Keratinocyte (primary cell): ENCODE data around the gene DOP1B. TPM values are rescaled to one million over a fixed set of nuclear protein-coding genes. Genes with fewer than 3 reads are reported as not detected.

Source experiments
- DNase-seq: peaks from one replicate; pipeline ENCODE4 v3.0.0-alpha.2; 2011; ENCODE audit warnings: low read depth, missing footprints, low spot score
- FAIRE-seq: peaks from 2 replicates; lab custom pipeline; 2011; peaks lifted over from hg19 to GRCh38; lab: Jason Lieb, UNC
- H2AFZ ChIP-seq: 2 replicates; pipeline ENCODE4 v1.6.0; 2012; ENCODE audit warnings: low read length, control low read depth, inconsistent platforms; ENCODE audit not compliant: control insufficient read depth
- H3K27ac ChIP-seq: 2 replicates; pipeline ENCODE4 v1.5.1; 2011; ENCODE audit warnings: low read length; ENCODE audit not compliant: control insufficient read depth, insufficient read depth
- H3K27me3 ChIP-seq: 3 replicates; pipeline ENCODE4 v1.6.0; 2011; ENCODE audit warnings: low read length; ENCODE audit not compliant: control insufficient read depth, insufficient read depth; ENCODE audit errors: extremely low read depth
- H3K36me3 ChIP-seq, 2 experiments: 2 replicates in 1 of 2; 3 replicates in 1 of 2; pipeline ENCODE4 v1.5.1; 2011; ENCODE audit warnings: low read length in 2 of 2, mild to moderate bottlenecking in 1 of 2; ENCODE audit not compliant: control insufficient read depth in 2 of 2, insufficient read depth in 2 of 2; ENCODE audit errors: extremely low read depth in 1 of 2
- H3K4me1 ChIP-seq: 3 replicates; pipeline ENCODE4 v1.5.1; 2011; ENCODE audit warnings: low read length; ENCODE audit not compliant: control insufficient read depth, insufficient read depth; ENCODE audit errors: extremely low read depth
- H3K4me2 ChIP-seq: 3 replicates; pipeline ENCODE4 v1.6.0; 2011; ENCODE audit warnings: low read depth, low read length; ENCODE audit not compliant: control insufficient read depth, insufficient read depth; ENCODE audit errors: extremely low read depth
- H3K4me3 ChIP-seq, 3 experiments: fragments of 200-600 bp in 1 of 3; sonication (generic) in 1 of 3; 2 replicates in 2 of 3; 3 replicates in 1 of 3; pipeline ENCODE4 v1.5.1; 2011 to 2016; ENCODE audit warnings: low read length in 3 of 3, mild to moderate bottlenecking in 3 of 3, control low read depth in 2 of 3, inconsistent platforms in 1 of 3, low read depth in 1 of 3, mixed read lengths in 1 of 3, mixed run types in 1 of 3, moderate library complexity in 1 of 3; ENCODE audit not compliant: control insufficient read depth in 2 of 3, insufficient read depth in 2 of 3; ENCODE audit errors: extremely low read depth in 1 of 3
- H3K79me2 ChIP-seq: 2 replicates; pipeline ENCODE4 v1.6.0; 2012; ENCODE audit warnings: low read length; ENCODE audit not compliant: control insufficient read depth, insufficient read depth
- H3K9ac ChIP-seq: 3 replicates; pipeline ENCODE4 v1.6.0; 2011; ENCODE audit warnings: low read length; ENCODE audit not compliant: control insufficient read depth, insufficient read depth; ENCODE audit errors: extremely low read depth
- H3K9me1 ChIP-seq: 3 replicates; pipeline ENCODE4 v1.6.0; 2011; ENCODE audit warnings: low read length; ENCODE audit not compliant: control insufficient read depth, insufficient read depth; ENCODE audit errors: extremely low read depth
- H3K9me3 ChIP-seq: 2 replicates; pipeline ENCODE4 v1.5.1; 2012; ENCODE audit warnings: low read depth, low read length; ENCODE audit not compliant: control insufficient read depth
- H4K20me1 ChIP-seq: 3 replicates; pipeline ENCODE4 v1.6.0; 2011; ENCODE audit warnings: low read length; ENCODE audit not compliant: control insufficient read depth, insufficient read depth; ENCODE audit errors: extremely low read depth
- CTCF ChIP-seq, 3 experiments: IDR thresholded peaks in 1 of 3; conservative IDR thresholded peaks in 1 of 3; optimal IDR thresholded peaks in 1 of 3; 2 replicates in 2 of 3; 3 replicates in 1 of 3; pipeline versions ENCODE3 to v1.5.1; 2011; ENCODE audit warnings: low read length in 3 of 3, mild to moderate bottlenecking in 3 of 3, moderate library complexity in 2 of 3, control low read depth in 1 of 3, inconsistent platforms in 1 of 3; ENCODE audit not compliant: insufficient read depth in 2 of 3; ENCODE audit errors: extremely low read depth in 1 of 3
- EZH2 ChIP-seq: IDR thresholded peaks from one replicate; pipeline ENCODE4 v1.6.1; 2012; ENCODE audit warnings: inconsistent platforms, mild to moderate bottlenecking, low read length, moderate library complexity
- dilution Hi-C: fragments of 300-500 bp; cut with MboI; formaldehyde crosslinking; loops from one replicate; pipeline ENCODE4 v1.7.0; 2020; ENCODE audit warnings: low sequenced_read_pairs; ENCODE audit not compliant: extremely low pct_ligation_motif_present
- polyA plus RNA-seq, 5 experiments: library from polyadenylated mRNA; depleted of rRNA in 3 of 5; stranded (reverse) in 3 of 5; stranded (forward) in 1 of 5; unstranded in 1 of 5; fragments of >200 nt; gene quantifications; 1 replicate in 1 of 5; 2 replicates in 3 of 5; 3 replicates in 1 of 5; pipeline versions ENCODE4 v1.2.1 to v1.2.3, GENCODE V29; 2011 to 2012; ENCODE audit warnings: missing spikeins in 2 of 5, low read depth in 1 of 5, low replicate concordance in 1 of 5

The DOP1B gene
- polyA plus RNA-seq, 1 donor (not counting 4 experiments of a cell fraction or from before 2014, with no cell fraction given): 2.9 TPM

- H3K4me3 ChIP-seq: no peak overlapping the region
- H3K9me3 ChIP-seq: no peaks in the 10 kb centered on the region
- no peaks in the 10 kb centered on the region for H3K36me3 ChIP-seq
- no peak overlapping the region for H3K27ac ChIP-seq
- FAIRE-seq (no peak), DNase-seq (no peak)
- H3K9me1 ChIP-seq: no peaks in the 10 kb centered on the region
- H3K9ac ChIP-seq: no peak overlapping the region
- H3K4me2 ChIP-seq: no peak overlapping the region
- H4K20me1 ChIP-seq: no peaks in the 10 kb centered on the region
- H2AFZ ChIP-seq: no peak overlapping the region
- no peaks in the 10 kb centered on the region for H3K4me1 ChIP-seq
- TF ChIP-seq EZH2: no peak
- TF ChIP-seq CTCF (optimal IDR thresholded peaks at IDR 0.05 in 1 of 3, IDR thresholded peaks at IDR 0.05 in 1 of 3, conservative IDR thresholded peaks at IDR 0.05 in 1 of 3; ENCODE audit: extremely low read depth in 1 of 3, insufficient read depth in 2 of 3, low read length in 3 of 3): no peak
- dilution Hi-C loops: no loop called here
- H3K27me3 ChIP-seq: no peaks in the 10 kb centered on the region
- H3K79me2 ChIP-seq: no peaks in the 10 kb centered on the region
Measured at GRCh38 chr21:36183144-36183795, 26.6 kb downstream of the DOP1B start.

- H3K9me3 ChIP-seq: no peaks in the 10 kb centered on the region
- H3K36me3 ChIP-seq: no peaks in the 10 kb centered on the region
- TF ChIP-seq EZH2: no peak
- H3K9ac ChIP-seq: no peak overlapping the region
- H3K4me1 ChIP-seq: peaks cover 6% of the 10 kb centered on the region
- no peaks in the 10 kb centered on the region for H3K27me3 ChIP-seq
- no peak overlapping the region for H3K4me2 ChIP-seq
- FAIRE-seq (no peak), DNase-seq (no peak)
- no peaks in the 10 kb centered on the region for H4K20me1 ChIP-seq
- H3K4me3 ChIP-seq: no peak overlapping the region
- H2AFZ ChIP-seq: no peak overlapping the region
- H3K79me2 ChIP-seq: no peaks in the 10 kb centered on the region
- no peak overlapping the region for H3K27ac ChIP-seq
- dilution Hi-C loops: no loop called here
- no peaks in the 10 kb centered on the region for H3K9me1 ChIP-seq
Measured at GRCh38 chr21:36184545-36184944, 27.9 kb downstream of the DOP1B start.

- H3K4me1 ChIP-seq: peaks cover 6% of the 10 kb centered on the region
- H3K79me2 ChIP-seq: no peaks in the 10 kb centered on the region
- H3K36me3 ChIP-seq: no peaks in the 10 kb centered on the region
- H4K20me1 ChIP-seq: no peaks in the 10 kb centered on the region
- H3K27me3 ChIP-seq: no peaks in the 10 kb centered on the region
- FAIRE-seq (no peak), DNase-seq (no peak)
- H3K27ac ChIP-seq: no peak overlapping the region
- no peak overlapping the region for H3K9ac ChIP-seq
- no peak overlapping the region for H3K4me2 ChIP-seq
- H3K9me1 ChIP-seq: no peaks in the 10 kb centered on the region
- TF ChIP-seq EZH2: no peak
- no peak for TF ChIP-seq CTCF (optimal IDR thresholded peaks at IDR 0.05 in 1 of 3, IDR thresholded peaks at IDR 0.05 in 1 of 3, conservative IDR thresholded peaks at IDR 0.05 in 1 of 3; ENCODE audit: extremely low read depth in 1 of 3, insufficient read depth in 2 of 3, low read length in 3 of 3)
- H2AFZ ChIP-seq: no peak overlapping the region
- no peaks in the 10 kb centered on the region for H3K9me3 ChIP-seq
- no peak overlapping the region for H3K4me3 ChIP-seq
- dilution Hi-C loops: no loop called here
Measured at GRCh38 chr21:36185523-36185922, 28.9 kb downstream of the DOP1B start.
